Measurements from ENCODE around the gene CRABP2. TPM values are rescaled to one million over a fixed set of nuclear protein-coding genes. Genes with fewer than 3 reads are reported as not detected.

Gene CRABP2
- total RNA-seq, 1 experiment from 2014 or later: 209 TPM

- ATAC-seq (no peak), DNase-seq (ENCODE audit: low read depth, low spot score) (no peak)
- Histone ChIP-seq H3K9ac (ENCODE audit: low read length) (no peak overlapping the region), H3K4me3 (replicated peaks in 1 of 2; ENCODE audit: low read depth in 1 of 2, low read length in 2 of 2) (no peak overlapping the region), H3K9me2 (ENCODE audit: insufficient read depth) (no peaks in the 10 kb centered on the region), H3K27ac (ENCODE audit: low read depth, low read length) (no peak overlapping the region), H3K36me3 (ENCODE audit: control insufficient read depth in 1 of 2, insufficient read depth in 2 of 2, low read length in 2 of 2) (peaks cover 29 to 45% of the 10 kb centered on the region in 2 experiments), H3K9me3 (ENCODE audit: control insufficient read depth in 1 of 2, insufficient read depth in 1 of 2, low read depth in 1 of 2, low read length in 2 of 2) (no peaks in the 10 kb centered on the region), H3K4me2 (ENCODE audit: low read length) (no peak overlapping the region), H4K20me1 (ENCODE audit: insufficient read depth) (peaks cover 22% of the 10 kb centered on the region; the same call in 1 of the 2 replicates), H2AFZ (ENCODE audit: low read depth, low read length, poor library complexity, severe bottlenecking) (no peak overlapping the region), H3K79me2 (ENCODE audit: insufficient read depth, low read length) (peaks cover 62% of the 10 kb centered on the region), H3K4me1 (ENCODE audit: control insufficient read depth in 1 of 2, insufficient read depth in 2 of 2, low read length in 2 of 2) (peaks cover 13 to 15% of the 10 kb centered on the region in 2 experiments), H3K27me3 (ENCODE audit: insufficient read depth, low read length) (no peaks in the 10 kb centered on the region)
- CTCF ChIA-PET: interaction anchor here (1.4 to 10.8 kb wide), 4 partner anchors 9 to 94 kb away, joined by 3 to 508 read pairs (median 5); no protein-coding TSS in a partner anchor
- intact Hi-C loops (cut with micrococcal nuclease): no loop called here
- BruUV-seq (replicated peaks): no TSS peak
- POLR2A ChIA-PET: interaction anchor here (0.8 to 0.9 kb wide), 2 partner anchors 16 to 35 kb away, joined by 3 read pairs; partner anchors contain the start of gene CRABP2
- RAD21 ChIA-PET (ENCODE audit: low non-redundant PET in 1 of 2, low total read pairs in 2 of 2, uncharacterized antibody in 2 of 2, unreplicated experiment in 2 of 2): interaction anchor here in 1 of 2 experiments (1.6 kb wide), 1 partner anchor 32 kb away, joined by 4 read pairs; no protein-coding TSS in a partner anchor
- no peak for TF ChIP-seq JUND (IDR thresholded peaks at IDR 0.05)
- TF ChIP-seq ZFX (IDR thresholded peaks at IDR 0.05): no peak
- TF ChIP-seq TCF7L2 (IDR thresholded peaks at IDR 0.05; ENCODE audit: borderline replicate concordance, extremely low read depth, insufficient read depth, insufficient read length): no peak
- TF ChIP-seq CTCF (IDR thresholded peaks at IDR 0.05 in 2 of 3, conservative IDR thresholded peaks at IDR 0.05 in 1 of 3; ENCODE audit: borderline replicate concordance in 1 of 3, insufficient read depth in 1 of 3, low read depth in 2 of 3, low read length in 2 of 3): no peak
- no peak for TF ChIP-seq CEBPB (IDR thresholded peaks at IDR 0.05; ENCODE audit: low read depth)
- no peak for TF ChIP-seq SIN3A (IDR thresholded peaks at IDR 0.05; ENCODE audit: low read depth)
- no peak for TF ChIP-seq MAX (IDR thresholded peaks at IDR 0.05)
- no peak for TF ChIP-seq SP1 (IDR thresholded peaks at IDR 0.05; ENCODE audit: low read depth)
- TF ChIP-seq ZNF274 (IDR thresholded peaks at IDR 0.05; ENCODE audit: low read depth, low read length): no peak
- TF ChIP-seq ZBTB33 (IDR thresholded peaks at IDR 0.05; ENCODE audit: extremely low read depth, insufficient replicate concordance, low read length): no peak
- TF ChIP-seq SRF (IDR thresholded peaks at IDR 0.05; ENCODE audit: low read depth): no peak
- TF ChIP-seq POLR2AphosphoS5 (IDR thresholded peaks at IDR 0.05; ENCODE audit: low read depth, low read length): no peak
- TF ChIP-seq EZH2phosphoT487 (IDR thresholded peaks at IDR 0.05; ENCODE audit: borderline replicate concordance): no peak
- TF ChIP-seq EGR1 (IDR thresholded peaks at IDR 0.05; ENCODE audit: low read depth): no peak
- no peak for TF ChIP-seq YY1 (IDR thresholded peaks at IDR 0.05; ENCODE audit: extremely low read depth, insufficient replicate concordance, low read depth, low read length)
- TF ChIP-seq POLR2A (IDR thresholded peaks at IDR 0.05; ENCODE audit: borderline replicate concordance, extremely low read depth, insufficient read depth, insufficient read length): no peak
- TF ChIP-seq, protein P1, sequence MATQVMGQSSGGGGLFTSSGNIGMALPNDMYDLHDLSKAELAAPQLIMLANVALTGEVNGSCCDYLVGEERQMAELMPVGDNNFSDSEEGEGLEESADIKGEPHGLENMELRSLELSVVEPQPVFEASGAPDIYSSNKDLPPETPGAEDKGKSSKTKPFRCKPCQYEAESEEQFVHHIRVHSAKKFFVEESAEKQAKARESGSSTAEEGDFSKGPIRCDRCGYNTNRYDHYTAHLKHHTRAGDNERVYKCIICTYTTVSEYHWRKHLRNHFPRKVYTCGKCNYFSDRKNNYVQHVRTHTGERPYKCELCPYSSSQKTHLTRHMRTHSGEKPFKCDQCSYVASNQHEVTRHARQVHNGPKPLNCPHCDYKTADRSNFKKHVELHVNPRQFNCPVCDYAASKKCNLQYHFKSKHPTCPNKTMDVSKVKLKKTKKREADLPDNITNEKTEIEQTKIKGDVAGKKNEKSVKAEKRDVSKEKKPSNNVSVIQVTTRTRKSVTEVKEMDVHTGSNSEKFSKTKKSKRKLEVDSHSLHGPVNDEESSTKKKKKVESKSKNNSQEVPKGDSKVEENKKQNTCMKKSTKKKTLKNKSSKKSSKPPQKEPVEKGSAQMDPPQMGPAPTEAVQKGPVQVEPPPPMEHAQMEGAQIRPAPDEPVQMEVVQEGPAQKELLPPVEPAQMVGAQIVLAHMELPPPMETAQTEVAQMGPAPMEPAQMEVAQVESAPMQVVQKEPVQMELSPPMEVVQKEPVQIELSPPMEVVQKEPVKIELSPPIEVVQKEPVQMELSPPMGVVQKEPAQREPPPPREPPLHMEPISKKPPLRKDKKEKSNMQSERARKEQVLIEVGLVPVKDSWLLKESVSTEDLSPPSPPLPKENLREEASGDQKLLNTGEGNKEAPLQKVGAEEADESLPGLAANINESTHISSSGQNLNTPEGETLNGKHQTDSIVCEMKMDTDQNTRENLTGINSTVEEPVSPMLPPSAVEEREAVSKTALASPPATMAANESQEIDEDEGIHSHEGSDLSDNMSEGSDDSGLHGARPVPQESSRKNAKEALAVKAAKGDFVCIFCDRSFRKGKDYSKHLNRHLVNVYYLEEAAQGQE (IDR thresholded peaks at IDR 0.05; ENCODE audit: low read depth): no peak
- no peak for TF ChIP-seq RAD21 (IDR thresholded peaks at IDR 0.05; ENCODE audit: low read depth)
Measured at GRCh38 chr1:156721535-156721934, 16.2 kb upstream of the CRABP2 start.

Data from HCT116 (cell line).